Effector CD8-positive, alpha-beta T cell (primary cell): Measurements from ENCODE around the gene TNC.

Experiments used
- DNase-seq: peaks from one replicate; lab custom pipeline; 2025; lab: John Stamatoyannopoulos, UW

Gene TNC

GRCh38 chr9:115046199-115046598 lies 71.8 kb downstream of the TNC start:
- DNase-seq: no peak

GRCh38 chr9:115043632-115044031 lies 74.3 kb downstream of the TNC start:
- DNase-seq: no peak

GRCh38 chr9:115042781-115043509 lies 75.0 kb downstream of the TNC start:
- no peak for DNase-seq

GRCh38 chr9:115039516-115040120 lies 78.3 kb downstream of the TNC start:
- DNase-seq: no peak

- DNase-seq: no peak
Observed at GRCh38 chr9:115038178-115038577, 79.8 kb downstream of the TNC start.

- no peak for DNase-seq
Observed at GRCh38 chr9:115036691-115037090, 81.3 kb downstream of the TNC start.

- DNase-seq: no peak
Observed at GRCh38 chr9:115035841-115036612, 81.9 kb downstream of the TNC start.

- DNase-seq: no peak
Observed at GRCh38 chr9:115034801-115035200, 83.2 kb downstream of the TNC start.

GRCh38 chr9:115033800-115034199 lies 84.2 kb downstream of the TNC start:
- DNase-seq: no peak

- DNase-seq: no peak
Observed at GRCh38 chr9:115032296-115032695, 85.7 kb downstream of the TNC start.

- DNase-seq: no peak
Observed at GRCh38 chr9:115030006-115030405, 88.0 kb downstream of the TNC start.

- DNase-seq: no peak
Observed at GRCh38 chr9:115025721-115026120, 92.2 kb downstream of the TNC start.

GRCh38 chr9:115024925-115025535 lies 92.9 kb downstream of the TNC start:
- DNase-seq: no peak

GRCh38 chr9:115022760-115023434 lies 95.1 kb downstream of the TNC start:
- no peak for DNase-seq

- no peak for DNase-seq
Observed at GRCh38 chr9:115018547-115019435, 99.2 kb downstream of the TNC start.

- no peak for DNase-seq
Observed at GRCh38 chr9:115016344-115016743, 101.6 kb downstream of the TNC start.

- no peak for DNase-seq
Observed at GRCh38 chr9:115015018-115015635, 102.8 kb downstream of the TNC start.

GRCh38 chr9:115014438-115014837 lies 103.5 kb downstream of the TNC start:
- no peak for DNase-seq

GRCh38 chr9:115013998-115014397 lies 104.0 kb downstream of the TNC start:
- DNase-seq: peak; percentile 60

GRCh38 chr9:115012486-115012885 lies 105.5 kb downstream of the TNC start:
- DNase-seq: no peak
